Stimulated activated CD4-positive, alpha-beta T cell treated with anti-CD3 and anti-CD28 coated beads, Interleukin-1b, Interleukin-23, amount 100 ng/mL, for 1 hour (primary cell): Measurements from ENCODE around the gene CYP2C19.
"Not testable (repeated sequence)": the region's sequence is repeated elsewhere in the genome, so short reads cannot be mapped to it uniquely, and the experiment has no call there.

Experiments
- DNase-seq, 2 donors: peaks; one replicate each; pipeline ENCODE4 v3.0.0-alpha.2; 2020; ENCODE audit warnings: low read depth in 2 of 2

The CYP2C19 gene

GRCh38 chr10:94762393-94762792 lies at the start of gene CYP2C19:
Gene CYP2C19 (plus strand): TSS chr10:94762681. CDS start chr10:94762706, 25 bp downstream.
- DNase-seq, result no peak

- DNase-seq, result no peak
Observed at GRCh38 chr10:94725871-94726270, 36.6 kb upstream of the CYP2C19 start.

- no peak for DNase-seq
Observed at GRCh38 chr10:94735197-94735596, 27.3 kb upstream of the CYP2C19 start.

- DNase-seq, result no peak
Observed at GRCh38 chr10:94738588-94738987, 23.9 kb upstream of the CYP2C19 start.

- no peak for DNase-seq
Observed at GRCh38 chr10:94747137-94747536, 15.3 kb upstream of the CYP2C19 start.

- DNase-seq, result no peak
Observed at GRCh38 chr10:94747838-94748237, 14.6 kb upstream of the CYP2C19 start.

- no peak for DNase-seq
Observed at GRCh38 chr10:94757916-94758315, 4.6 kb upstream of the CYP2C19 start.

GRCh38 chr10:94760586-94761178 lies 1.8 kb upstream of the CYP2C19 start:
- no peak for DNase-seq

- not testable (repeated sequence) for DNase-seq
Observed at GRCh38 chr10:94775425-94775824, 12.9 kb downstream of the CYP2C19 start.

GRCh38 chr10:94777886-94778458 lies 15.5 kb downstream of the CYP2C19 start:
- no peak for DNase-seq

- DNase-seq, result no peak
Observed at GRCh38 chr10:94780844-94781243, 18.4 kb downstream of the CYP2C19 start.

- no peak for DNase-seq
Observed at GRCh38 chr10:94784256-94784655, 21.8 kb downstream of the CYP2C19 start.

GRCh38 chr10:94785211-94785610 lies 22.7 kb downstream of the CYP2C19 start:
- DNase-seq, result no peak

- not testable (repeated sequence) for DNase-seq
Observed at GRCh38 chr10:94800551-94800950, 38.1 kb downstream of the CYP2C19 start.

- no peak for DNase-seq
Observed at GRCh38 chr10:94803307-94803706, 40.8 kb downstream of the CYP2C19 start.

- DNase-seq, result not testable (repeated sequence)
Observed at GRCh38 chr10:94830025-94830424, 67.5 kb downstream of the CYP2C19 start.

GRCh38 chr10:94846204-94846603 lies 83.7 kb downstream of the CYP2C19 start:
- no peak for DNase-seq

- DNase-seq, result no peak
Observed at GRCh38 chr10:94850766-94851165, 88.3 kb downstream of the CYP2C19 start.

GRCh38 chr10:94851263-94851662 lies 88.8 kb downstream of the CYP2C19 start:
- no peak for DNase-seq

- no peak for DNase-seq
Observed at GRCh38 chr10:94852438-94852837, 90.0 kb downstream of the CYP2C19 start.

GRCh38 chr10:94853065-94853464 lies 90.6 kb downstream of the CYP2C19 start:
- no peak for DNase-seq

GRCh38 chr10:94858005-94858404 lies 95.5 kb downstream of the CYP2C19 start:
- DNase-seq, result no peak

GRCh38 chr10:94859086-94859485 lies 96.6 kb downstream of the CYP2C19 start:
- no peak for DNase-seq

- DNase-seq, result no peak
Observed at GRCh38 chr10:94878649-94879048, 116.2 kb downstream of the CYP2C19 start.
